ENCODE results near the gene NME3.
A peak's percentile ranks its signal among the peaks of the same experiment; 100 is the strongest.

NME3 gene

DNA sequence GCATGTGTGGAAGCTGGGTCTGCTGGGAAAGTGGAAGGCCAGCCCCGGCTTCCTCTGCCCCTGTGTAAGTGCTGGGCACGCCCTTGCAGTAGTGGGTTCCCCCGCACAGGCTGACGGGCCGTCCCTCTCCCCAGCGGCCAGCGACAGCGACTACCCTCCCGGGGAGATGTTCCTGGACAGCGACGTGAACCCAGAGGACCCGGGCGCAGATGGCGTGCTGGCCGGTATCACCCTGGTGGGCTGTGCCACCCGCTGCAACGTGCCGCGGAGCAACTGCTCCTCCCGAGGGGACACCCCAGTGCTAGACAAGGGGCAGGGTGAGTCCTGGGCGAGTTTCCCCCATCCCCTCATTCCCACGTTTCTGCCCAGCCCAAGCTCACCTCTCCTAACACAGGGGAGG is 5.5 kb downstream of the NME3 start:
- no peak for DNase-seq (ENCODE audit: low read depth)
- no peak overlapping the region for H3K4me3 ChIP-seq (ENCODE audit: low read depth, low read length)
- in situ Hi-C loops (cut with HindIII; ENCODE audit: low sequenced_read_pairs), result no loop called here
- TF ChIP-seq CTCF (IDR thresholded peaks at IDR 0.05; ENCODE audit: low read depth, low read length, missing control alignments), result no peak

DNA sequence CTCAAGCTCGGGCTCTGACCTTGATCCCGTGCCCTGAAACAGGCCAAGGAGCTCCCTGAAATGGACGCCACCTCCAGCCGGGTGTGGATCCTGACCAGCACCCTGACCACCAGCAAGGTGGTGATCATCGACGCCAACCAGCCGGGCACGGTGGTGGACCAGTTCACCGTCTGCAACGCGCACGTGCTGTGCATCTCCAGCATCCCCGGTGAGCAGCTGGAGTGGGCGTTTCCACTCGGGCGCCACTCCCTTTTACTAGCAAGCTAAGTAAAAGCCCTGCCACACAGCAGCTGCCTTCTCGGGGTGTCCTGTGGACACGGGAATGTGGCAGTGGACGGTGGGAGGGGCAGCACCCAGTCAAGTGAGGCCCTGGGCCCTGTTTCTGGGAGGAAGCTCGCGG is 6.4 kb downstream of the NME3 start:
- no peak for DNase-seq (ENCODE audit: low read depth)
- no peak overlapping the region for H3K4me3 ChIP-seq (ENCODE audit: low read depth, low read length)
- in situ Hi-C loops (cut with HindIII; ENCODE audit: low sequenced_read_pairs), result no loop called here
- TF ChIP-seq CTCF (IDR thresholded peaks at IDR 0.05; ENCODE audit: low read depth, low read length, missing control alignments), result no peak

- no peak for DNase-seq (ENCODE audit: low read depth)
- H3K4me3 ChIP-seq (ENCODE audit: low read depth, low read length), result no peak overlapping the region
- in situ Hi-C loops (cut with HindIII; ENCODE audit: low sequenced_read_pairs), result no loop called here
- TF ChIP-seq CTCF (IDR thresholded peaks at IDR 0.05; ENCODE audit: low read depth, low read length, missing control alignments), result peak; percentile 63
Measured at GRCh38 chr16:1763521-1764511, 7.5 kb downstream of the NME3 start.

- in situ Hi-C loops (cut with HindIII; ENCODE audit: low sequenced_read_pairs), result no loop called here
- no peak for TF ChIP-seq CTCF (IDR thresholded peaks at IDR 0.05; ENCODE audit: low read depth, low read length, missing control alignments)
- DNase-seq (ENCODE audit: low read depth), result no peak
- H3K4me3 ChIP-seq (ENCODE audit: low read depth, low read length), result no peak overlapping the region
Measured at GRCh38 chr16:1762879-1763520, 8.3 kb downstream of the NME3 start.

DNA sequence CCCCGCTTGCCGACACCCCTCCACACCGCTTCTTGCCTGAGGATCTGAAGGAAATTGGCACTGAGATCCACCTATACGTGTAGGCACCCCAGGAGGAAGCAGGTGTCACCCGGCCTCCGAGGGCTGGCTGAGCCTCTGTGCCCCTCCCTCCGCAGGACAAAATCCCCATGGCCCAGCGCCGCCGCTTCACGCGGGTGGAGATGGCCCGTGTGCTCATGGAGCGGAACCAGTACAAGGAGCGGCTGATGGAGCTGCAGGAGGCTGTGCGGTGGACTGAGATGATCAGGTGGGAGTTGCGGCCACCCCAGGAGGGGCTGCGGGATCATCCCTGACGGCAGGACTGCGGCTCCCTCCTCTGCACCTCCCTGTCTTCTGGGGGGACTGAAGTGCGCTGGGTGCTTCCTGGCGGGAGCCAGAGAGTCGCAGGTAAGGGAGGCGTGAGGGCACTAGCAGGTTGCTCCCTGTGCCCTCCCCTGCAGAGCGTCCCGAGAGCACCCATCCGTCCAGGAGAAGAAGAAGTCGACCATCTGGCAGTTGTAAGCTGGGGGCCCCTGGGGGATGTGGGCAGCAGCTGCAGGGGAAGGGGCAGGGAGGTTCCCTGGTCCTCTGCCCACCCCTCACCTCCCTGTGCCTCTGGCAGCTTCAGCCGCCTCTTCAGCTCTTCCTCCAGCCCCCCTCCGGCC is 9.0 kb downstream of the NME3 start:
- in situ Hi-C loops (cut with HindIII; ENCODE audit: low sequenced_read_pairs), result no loop called here
- no peak overlapping the region for H3K4me3 ChIP-seq (ENCODE audit: low read depth, low read length)
- no peak for DNase-seq (ENCODE audit: low read depth)
- TF ChIP-seq CTCF (IDR thresholded peaks at IDR 0.05; ENCODE audit: low read depth, low read length, missing control alignments), result no peak

DNA sequence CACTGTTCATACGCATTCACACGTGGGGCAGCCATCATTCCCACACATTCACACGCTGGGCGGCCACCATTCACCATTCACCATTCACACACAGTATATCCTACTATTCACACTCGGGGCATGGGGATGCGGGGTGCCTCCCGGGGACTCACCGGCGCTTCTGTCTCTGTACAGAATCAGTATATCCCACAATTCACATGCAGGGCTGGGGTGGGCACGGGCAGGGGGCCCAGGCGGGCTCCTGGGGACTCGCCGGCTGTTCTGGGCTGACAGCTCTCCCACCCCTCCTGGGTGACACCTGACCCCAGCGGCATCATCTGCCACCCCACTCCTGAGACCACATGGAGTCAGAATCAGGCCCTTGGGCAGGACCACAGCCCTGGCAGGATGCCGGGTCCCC is 9.6 kb downstream of the NME3 start:
- in situ Hi-C loops (cut with HindIII; ENCODE audit: low sequenced_read_pairs), result no loop called here
- no peak overlapping the region for H3K4me3 ChIP-seq (ENCODE audit: low read depth, low read length)
- no peak for DNase-seq (ENCODE audit: low read depth)
- no peak for TF ChIP-seq CTCF (IDR thresholded peaks at IDR 0.05; ENCODE audit: low read depth, low read length, missing control alignments)

Data from astrocyte of the cerebellum (primary cell).